Adrenal gland (tissue), 5 donors: ENCODE data around the gene FOXA3.

Source experiments
- POLR2A ChIP-seq, 2 donors: fragments of 450-650 bp; IDR thresholded peaks; one replicate each; pipeline ENCODE4 v1.6.1; 2017; ENCODE audit warnings: antibody characterized with exemption in 2 of 2, mild to moderate bottlenecking in 2 of 2, moderate library complexity in 1 of 2
- TF ChIP-seq, protein P1 (sequence below), 6 experiments: fragments of 450-650 bp in 4 of 6; fragments of 200-600 bp in 2 of 6; sonication (generic) in 1 of 6; IDR thresholded peaks; 1 replicate in 5 of 6; 2 replicates in 1 of 6; pipeline versions ENCODE4 v1.5.1 to v1.8.0; 2016 to 2021; ENCODE audit warnings: antibody characterized with exemption in 6 of 6, mild to moderate bottlenecking in 2 of 6, moderate library complexity in 1 of 6
- donor health status: DM: no; HTN: no; CAD: no.

- no peak for TF ChIP-seq POLR2A (IDR thresholded peaks at IDR 0.05)
- TF ChIP-seq, protein P1, sequence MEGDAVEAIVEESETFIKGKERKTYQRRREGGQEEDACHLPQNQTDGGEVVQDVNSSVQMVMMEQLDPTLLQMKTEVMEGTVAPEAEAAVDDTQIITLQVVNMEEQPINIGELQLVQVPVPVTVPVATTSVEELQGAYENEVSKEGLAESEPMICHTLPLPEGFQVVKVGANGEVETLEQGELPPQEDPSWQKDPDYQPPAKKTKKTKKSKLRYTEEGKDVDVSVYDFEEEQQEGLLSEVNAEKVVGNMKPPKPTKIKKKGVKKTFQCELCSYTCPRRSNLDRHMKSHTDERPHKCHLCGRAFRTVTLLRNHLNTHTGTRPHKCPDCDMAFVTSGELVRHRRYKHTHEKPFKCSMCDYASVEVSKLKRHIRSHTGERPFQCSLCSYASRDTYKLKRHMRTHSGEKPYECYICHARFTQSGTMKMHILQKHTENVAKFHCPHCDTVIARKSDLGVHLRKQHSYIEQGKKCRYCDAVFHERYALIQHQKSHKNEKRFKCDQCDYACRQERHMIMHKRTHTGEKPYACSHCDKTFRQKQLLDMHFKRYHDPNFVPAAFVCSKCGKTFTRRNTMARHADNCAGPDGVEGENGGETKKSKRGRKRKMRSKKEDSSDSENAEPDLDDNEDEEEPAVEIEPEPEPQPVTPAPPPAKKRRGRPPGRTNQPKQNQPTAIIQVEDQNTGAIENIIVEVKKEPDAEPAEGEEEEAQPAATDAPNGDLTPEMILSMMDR (IDR thresholded peaks at IDR 0.05) = no peak
These were observed 11.9 kb upstream of the FOXA3 start for GRCh38 chr19:45852145-45852750.
